H9 (cell line): ENCODE results near the gene CYP2A7. TPM values are rescaled to one million over a fixed set of nuclear protein-coding genes. Genes with fewer than 3 reads are reported as not detected.

ENCODE experiments used
- DNase-seq: peaks from one replicate; pipeline ENCODE4 v3.0.0-alpha.2; 2017
- H2AFZ ChIP-seq: one replicate; pipeline ENCODE4 v1.6.1; 2013; ENCODE audit warnings: mild to moderate bottlenecking, low read length, control low read depth, moderate library complexity
- H2AK5ac ChIP-seq: 2 replicates; pipeline ENCODE4 v1.6.1; 2013; ENCODE audit warnings: low read length, control low read depth, mixed read lengths; ENCODE audit not compliant: insufficient read length
- H2BK120ac ChIP-seq: one replicate; pipeline ENCODE4 v1.6.1; 2013; ENCODE audit warnings: low read depth, mild to moderate bottlenecking, low read length, control low read depth, inconsistent platforms; ENCODE audit not compliant: poor library complexity, severe bottlenecking
- H2BK12ac ChIP-seq: 2 replicates; pipeline ENCODE4 v1.6.1; 2013; ENCODE audit warnings: low read length, control low read depth, mixed read lengths, low read depth; ENCODE audit not compliant: insufficient read length
- H2BK15ac ChIP-seq: 2 replicates; pipeline ENCODE4 v1.6.1; 2013; ENCODE audit warnings: low read depth, low read length, control low read depth
- H2BK20ac ChIP-seq: one replicate; pipeline ENCODE4 v1.6.1; 2013; ENCODE audit warnings: low read depth, mild to moderate bottlenecking, low read length, control low read depth, inconsistent platforms; ENCODE audit not compliant: poor library complexity, severe bottlenecking
- H2BK5ac ChIP-seq: 2 replicates; pipeline ENCODE4 v1.6.1; 2013; ENCODE audit warnings: low read length, control low read depth, mixed read lengths; ENCODE audit not compliant: insufficient read length
- H3K14ac ChIP-seq: 2 replicates; pipeline ENCODE4 v1.6.1; 2013; ENCODE audit warnings: low read length, control low read depth; ENCODE audit not compliant: insufficient read depth
- H3K18ac ChIP-seq: 2 replicates; pipeline ENCODE4 v1.6.1; 2013; ENCODE audit warnings: low read depth, mild to moderate bottlenecking, mixed read lengths, low read length, control low read depth; ENCODE audit not compliant: insufficient read length
- H3K23ac ChIP-seq: 2 replicates; pipeline ENCODE4 v1.6.1; 2013; ENCODE audit warnings: low read length, control low read depth, mixed read lengths, low read depth; ENCODE audit not compliant: insufficient read length
- H3K23me2 ChIP-seq: 2 replicates; pipeline ENCODE4 v1.6.1; 2013; ENCODE audit warnings: low read depth, mild to moderate bottlenecking, mixed read lengths, low read length, control low read depth; ENCODE audit not compliant: insufficient read length, poor library complexity, severe bottlenecking
- H3K27ac ChIP-seq: 2 replicates; pipeline ENCODE4 v1.5.1; 2013; ENCODE audit warnings: low read length, control low read depth, mixed read lengths, low read depth; ENCODE audit not compliant: insufficient read length
- H3K27me3 ChIP-seq: 2 replicates; pipeline ENCODE4 v1.6.1; 2013; ENCODE audit warnings: low read length, control low read depth, inconsistent platforms; ENCODE audit not compliant: insufficient read depth
- H3K4ac ChIP-seq: 2 replicates; pipeline ENCODE4 v1.6.1; 2013; ENCODE audit warnings: low read depth, mild to moderate bottlenecking, control low read depth, inconsistent platforms, low read length, moderate library complexity
- H3K4me1 ChIP-seq: 2 replicates; pipeline ENCODE4 v1.6.1; 2013; ENCODE audit warnings: low read length, control low read depth, inconsistent platforms; ENCODE audit not compliant: insufficient read depth
- H3K4me2 ChIP-seq: 2 replicates; pipeline ENCODE4 v1.6.1; 2013; ENCODE audit warnings: low read length, control low read depth, mixed read lengths; ENCODE audit not compliant: insufficient read length, insufficient read depth
- H3K56ac ChIP-seq: 2 replicates; pipeline ENCODE4 v1.6.1; 2013; ENCODE audit warnings: low read depth, mild to moderate bottlenecking, mixed read lengths, low read length, control low read depth; ENCODE audit not compliant: insufficient read length
- H3K79me1 ChIP-seq: 2 replicates; pipeline ENCODE4 v1.6.1; 2013; ENCODE audit warnings: low read depth, mild to moderate bottlenecking, moderate library complexity, low read length, control low read depth, inconsistent platforms; ENCODE audit not compliant: insufficient read depth, poor library complexity, severe bottlenecking
- H3K79me2 ChIP-seq: 2 replicates; pipeline ENCODE4 v1.6.1; 2013; ENCODE audit warnings: low read length, control low read depth, inconsistent platforms; ENCODE audit not compliant: insufficient read depth
- H3K9ac ChIP-seq: 2 replicates; pipeline ENCODE4 v1.6.1; 2013; ENCODE audit warnings: low read length, control low read depth, mixed read lengths; ENCODE audit not compliant: insufficient read length; ENCODE audit errors: extremely low read depth
- H3K9me3 ChIP-seq: one replicate; pipeline ENCODE4 v1.6.1; 2013; ENCODE audit warnings: low read depth, low read length, inconsistent platforms; ENCODE audit not compliant: control insufficient read depth
- H3T11ph ChIP-seq: one replicate; pipeline ENCODE4 v1.6.1; 2013; ENCODE audit warnings: mild to moderate bottlenecking, low read length, control low read depth, inconsistent platforms
- H4K20me1 ChIP-seq: one replicate; pipeline ENCODE4 v1.6.1; 2013; ENCODE audit not compliant: control insufficient read depth, insufficient read length, insufficient read depth
- H4K5ac ChIP-seq: 2 replicates; pipeline ENCODE4 v1.6.1; 2013; ENCODE audit warnings: low read depth, mild to moderate bottlenecking, mixed read lengths, low read length, control low read depth; ENCODE audit not compliant: insufficient read length
- H4K8ac ChIP-seq: replicated peaks from 2 replicates; pipeline ENCODE4 v1.6.1; 2013; ENCODE audit warnings: low read length, control low read depth, mixed read lengths, low read depth; ENCODE audit not compliant: insufficient read length
- H4K91ac ChIP-seq: 2 replicates; pipeline ENCODE4 v1.6.1; 2013; ENCODE audit warnings: low read depth, mild to moderate bottlenecking, moderate library complexity, mixed read lengths, low read length, control low read depth; ENCODE audit not compliant: insufficient read length
- H3K27ac Mint-ChIP-seq, 3 experiments: 2 replicates in 2 of 3; 3 replicates in 1 of 3; pipeline ENCODE4 v1.8.0; 2020 to 2021; ENCODE audit warnings: mixed read lengths in 3 of 3, mild to moderate bottlenecking in 1 of 3, moderate library complexity in 1 of 3
- H3K27me3 Mint-ChIP-seq: 2 replicates; pipeline ENCODE4 v1.8.0; 2021; ENCODE audit warnings: low read depth, mild to moderate bottlenecking, moderate library complexity, mixed read lengths
- H3K36me3 Mint-ChIP-seq, 3 experiments: 2 replicates in 2 of 3; 3 replicates in 1 of 3; pipeline ENCODE4 v1.8.0; 2020 to 2021; ENCODE audit warnings: low read depth in 3 of 3, mixed read lengths in 3 of 3; ENCODE audit not compliant: insufficient read depth in 1 of 3
- H3K4me1 Mint-ChIP-seq, 2 experiments: 2 replicates each; pipeline ENCODE4 v1.8.0; 2020; ENCODE audit warnings: mixed read lengths in 2 of 2
- H3K4me3 Mint-ChIP-seq, 2 experiments: 2 replicates in 1 of 2; 3 replicates in 1 of 2; pipeline ENCODE4 v1.8.0; 2020 to 2021; ENCODE audit warnings: mild to moderate bottlenecking in 2 of 2, mixed read lengths in 2 of 2, moderate library complexity in 1 of 2
- H3K9me3 Mint-ChIP-seq, 2 experiments: 2 replicates in 1 of 2; 3 replicates in 1 of 2; pipeline ENCODE4 v1.8.0; 2020; ENCODE audit warnings: mild to moderate bottlenecking in 2 of 2, mixed read lengths in 2 of 2, moderate library complexity in 1 of 2
- CTCF ChIP-seq: fragments of 200-600 bp; sonication (generic); conservative IDR thresholded peaks from 3 replicates; pipeline ENCODE4 v1.8.0; 2021; ENCODE audit warnings: antibody characterized with exemption, mild to moderate bottlenecking
- total RNA-seq: library from RNA; stranded (reverse); gene quantifications from 2 replicates; pipeline ENCODE4 v1.2.1, GENCODE V29; 2021

Gene CYP2A7
- total RNA-seq, 1 experiment from 2014 or later, result not detected

GRCh38 chr19:40829205-40829604 lies 52.8 kb downstream of the CYP2A7 start:
- TF ChIP-seq CTCF, result no peak
- Histone ChIP-seq H2AK5ac (no peak overlapping the region), H2BK15ac (no peak overlapping the region), H4K8ac (no peak overlapping the region), H4K20me1 (peaks cover 2% of the 10 kb centered on the region), H3K23ac (no peak overlapping the region), H3K9me3 (no peaks in the 10 kb centered on the region), H3K4me1 (no peaks in the 10 kb centered on the region), H2BK120ac (no peak overlapping the region), H3K79me2 (no peaks in the 10 kb centered on the region), H3K56ac (no peak overlapping the region), H3K27ac (no peak overlapping the region), H3K4ac (no peak overlapping the region), H3K79me1 (no peaks in the 10 kb centered on the region), H2AFZ (no peak overlapping the region), H2BK20ac (no peak overlapping the region), H3T11ph (no peak overlapping the region), H3K14ac (no peak overlapping the region), H2BK12ac (no peak overlapping the region), H3K23me2 (no peaks in the 10 kb centered on the region), H4K91ac (no peak overlapping the region), H3K27me3 (no peaks in the 10 kb centered on the region), H3K4me2 (no peak overlapping the region), H3K18ac (no peak overlapping the region), H4K5ac (no peak overlapping the region), H2BK5ac (no peak overlapping the region), H3K9ac (no peak overlapping the region)
- Mint-ChIP-seq H3K36me3 (peaks cover 0 to 2% (median 0%) of the 10 kb centered on the region in 3 experiments; a peak in 2 of 7 replicates), H3K27ac (no peak overlapping the region), H3K4me1 (no peaks in the 10 kb centered on the region), H3K27me3 (peaks cover 2% of the 10 kb centered on the region; the same call in 1 of the 2 replicates), H3K4me3 (no peak overlapping the region), H3K9me3 (peaks cover 0 to 2% of the 10 kb centered on the region in 2 experiments; a peak in 1 of 5 replicates)
- DNase-seq, result no peak
